Caki2 (cell line): ENCODE results near the gene ITLN1. TPM values are rescaled to one million over a fixed set of nuclear protein-coding genes. Genes with fewer than 3 reads are reported as not detected.
"Not testable (repeated sequence)": the region's sequence is repeated elsewhere in the genome, so short reads cannot be mapped to it uniquely, and the experiment has no call there.

Source experiments
- DNase-seq: peaks from one replicate; pipeline ENCODE4 v3.0.0-alpha.2; 2015; ENCODE audit warnings: low read depth
- in situ Hi-C: cut with HindIII; loops from 2 replicates; pipeline ENCODE4 v1.10.0; 2016; ENCODE audit warnings: low sequenced_read_pairs, low pct_unique_long_range_greater_than_20kb, mixed read lengths
- total RNA-seq: library from RNA; depleted of rRNA; stranded (reverse); fragments of >200 nt; shearing (Covaris generic); gene quantifications from 2 replicates; pipeline ENCODE4 v1.2.3, GENCODE V29; 2014; ENCODE audit warnings: low replicate concordance

The ITLN1 gene
- total RNA-seq, 1 experiment from 2014 or later: not detected

DNA sequence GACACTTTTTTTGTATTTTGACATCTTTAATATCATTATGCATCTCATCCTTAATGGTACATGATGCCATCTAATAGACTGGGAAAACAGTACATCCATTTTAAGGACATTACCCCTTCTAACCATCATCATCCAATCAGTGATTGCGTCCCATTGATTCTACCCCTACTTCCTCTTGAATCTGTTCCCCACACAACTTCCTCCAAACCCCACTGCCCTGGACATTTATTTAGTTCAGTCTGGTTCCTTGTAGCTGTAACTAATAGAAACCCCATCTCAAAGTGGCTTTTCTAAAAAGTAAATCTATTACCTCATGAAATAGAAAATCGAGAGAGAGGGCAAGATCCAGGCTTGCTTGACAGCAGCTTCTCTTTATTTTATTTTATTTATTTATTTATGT is 2.1 kb upstream of the ITLN1 start:
- DNase-seq: no peak
- in situ Hi-C loops: no loop called here

GRCh38 chr1:160884579-160884978 is 401 bp downstream of the ITLN1 start:
- in situ Hi-C loops: no loop called here
- no peak for DNase-seq

GRCh38 chr1:160883581-160884513 is 1.1 kb downstream of the ITLN1 start:
- in situ Hi-C loops: no loop called here
- no peak for DNase-seq

GRCh38 chr1:160882582-160882981 is 2.4 kb downstream of the ITLN1 start:
- in situ Hi-C loops: no loop called here
- no peak for DNase-seq

- DNase-seq, in situ Hi-C loops: not testable (repeated sequence)
Measured at GRCh38 chr1:160881264-160881663, 3.7 kb downstream of the ITLN1 start.

- DNase-seq: no peak
- in situ Hi-C loops: no loop called here
Measured at GRCh38 chr1:160880216-160880615, 4.8 kb downstream of the ITLN1 start.

- in situ Hi-C loops: no loop called here
- DNase-seq: no peak
Measured at GRCh38 chr1:160879056-160879455, 5.9 kb downstream of the ITLN1 start.

DNA sequence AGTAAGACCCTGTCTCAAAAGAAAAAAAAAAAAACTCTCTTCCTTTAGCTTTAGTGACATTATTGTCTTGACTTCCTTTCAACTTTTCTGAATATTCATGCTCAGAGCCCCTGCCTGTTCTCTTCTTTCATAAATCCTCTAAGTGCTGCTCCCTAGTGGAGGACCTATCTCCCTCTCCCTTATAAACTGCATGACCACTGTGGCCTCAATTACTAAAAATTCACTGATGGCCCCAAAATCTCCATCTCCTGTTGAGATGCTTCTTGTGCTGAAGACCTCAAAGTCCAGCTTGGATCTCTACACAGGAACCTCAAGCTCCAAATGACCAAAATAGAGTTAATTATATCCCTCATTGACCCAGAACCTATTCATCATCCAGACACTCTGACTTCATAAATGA is 7.8 kb downstream of the ITLN1 start:
- DNase-seq: no peak
- in situ Hi-C loops: no loop called here

DNA sequence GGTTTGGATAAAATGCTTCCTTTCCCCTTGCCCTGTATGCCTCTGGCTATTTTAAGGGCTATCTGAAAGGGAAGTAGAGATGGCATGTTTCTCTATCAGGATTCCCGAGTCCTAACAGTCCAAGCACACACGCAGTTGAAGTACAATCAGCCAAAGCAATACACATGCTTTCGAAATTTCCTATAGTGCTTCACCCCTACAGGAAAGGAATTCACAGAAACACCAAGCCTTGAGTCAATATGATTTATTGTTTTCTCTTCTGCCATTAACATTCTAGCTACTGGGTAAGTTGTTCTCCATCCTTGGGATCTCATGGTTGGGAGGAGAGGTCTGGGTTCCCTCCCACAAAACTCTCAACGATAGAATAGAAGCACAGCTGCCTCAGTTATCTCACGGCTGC is 8.7 kb downstream of the ITLN1 start:
- DNase-seq: no peak
- in situ Hi-C loops: no loop called here

- DNase-seq, in situ Hi-C loops: not testable (repeated sequence)
Measured at GRCh38 chr1:160875591-160875990, 9.4 kb downstream of the ITLN1 start.

DNA sequence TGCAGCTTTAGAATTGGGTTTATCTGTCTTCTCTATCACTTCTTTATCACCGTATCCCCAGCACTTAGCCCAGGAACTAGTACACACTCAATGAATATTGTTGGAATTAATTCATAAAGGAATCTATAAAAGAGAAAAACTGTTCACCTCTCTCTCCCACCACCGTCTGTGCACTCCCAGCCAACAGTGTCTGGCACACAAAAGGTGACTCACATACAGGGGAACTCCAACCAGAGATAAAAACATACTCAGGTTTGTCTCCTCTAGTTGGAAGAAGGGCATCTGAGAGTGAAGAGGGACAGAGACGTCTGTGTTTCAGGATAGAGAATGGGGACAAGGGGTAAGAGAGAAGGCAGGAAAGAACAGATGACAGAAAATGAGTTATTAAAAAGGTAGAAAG is 10.0 kb downstream of the ITLN1 start:
- DNase-seq: no peak
- in situ Hi-C loops: no loop called here

- DNase-seq: no peak
- in situ Hi-C loops: no loop called here
Measured at GRCh38 chr1:160868141-160868540, 16.8 kb downstream of the ITLN1 start.

GRCh38 chr1:160867651-160868050 is 17.3 kb downstream of the ITLN1 start:
- DNase-seq, in situ Hi-C loops: not testable (repeated sequence)

GRCh38 chr1:160866695-160867260 is 18.2 kb downstream of the ITLN1 start:
- DNase-seq: no peak
- in situ Hi-C loops: no loop called here

DNA sequence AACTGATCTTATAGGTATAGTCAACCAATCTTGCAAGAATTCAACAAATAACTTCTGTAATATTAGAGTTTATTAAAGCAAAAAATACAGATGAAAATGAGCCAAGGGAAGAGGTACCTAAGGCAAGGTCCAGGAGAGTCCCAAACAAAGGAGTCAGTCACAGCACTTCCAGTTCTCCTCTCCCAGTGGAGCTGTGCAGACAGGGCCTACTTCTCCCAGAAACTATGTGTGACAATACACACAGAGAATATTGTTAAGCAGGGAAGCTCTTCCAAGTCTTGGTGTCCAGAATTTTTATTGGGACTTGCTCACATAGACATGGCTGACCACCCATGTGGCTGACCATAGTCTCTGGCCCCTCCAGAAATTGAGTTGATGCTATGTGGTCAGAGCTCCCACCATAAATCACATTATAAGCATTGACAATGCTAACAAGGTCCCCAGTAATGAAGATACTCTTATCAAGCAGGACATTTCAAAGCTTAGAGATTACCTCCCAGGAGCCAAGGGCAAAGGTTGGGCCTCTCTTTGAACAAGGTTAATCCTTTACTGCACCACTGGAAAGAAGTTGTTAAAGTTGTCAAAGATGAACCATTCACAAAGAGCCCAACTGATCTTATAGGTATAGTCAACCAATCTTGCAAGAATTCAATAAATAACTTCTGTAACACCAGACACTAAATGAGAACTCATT is 18.8 kb downstream of the ITLN1 start:
- no peak for DNase-seq
- in situ Hi-C loops: no loop called here

GRCh38 chr1:160865337-160865736 is 19.6 kb downstream of the ITLN1 start:
- DNase-seq: no peak
- in situ Hi-C loops: no loop called here

- in situ Hi-C loops: no loop called here
- no peak for DNase-seq
Measured at GRCh38 chr1:160864173-160864572, 20.8 kb downstream of the ITLN1 start.

- in situ Hi-C loops: no loop called here
- no peak for DNase-seq
Measured at GRCh38 chr1:160863774-160864131, 21.2 kb downstream of the ITLN1 start.

DNA sequence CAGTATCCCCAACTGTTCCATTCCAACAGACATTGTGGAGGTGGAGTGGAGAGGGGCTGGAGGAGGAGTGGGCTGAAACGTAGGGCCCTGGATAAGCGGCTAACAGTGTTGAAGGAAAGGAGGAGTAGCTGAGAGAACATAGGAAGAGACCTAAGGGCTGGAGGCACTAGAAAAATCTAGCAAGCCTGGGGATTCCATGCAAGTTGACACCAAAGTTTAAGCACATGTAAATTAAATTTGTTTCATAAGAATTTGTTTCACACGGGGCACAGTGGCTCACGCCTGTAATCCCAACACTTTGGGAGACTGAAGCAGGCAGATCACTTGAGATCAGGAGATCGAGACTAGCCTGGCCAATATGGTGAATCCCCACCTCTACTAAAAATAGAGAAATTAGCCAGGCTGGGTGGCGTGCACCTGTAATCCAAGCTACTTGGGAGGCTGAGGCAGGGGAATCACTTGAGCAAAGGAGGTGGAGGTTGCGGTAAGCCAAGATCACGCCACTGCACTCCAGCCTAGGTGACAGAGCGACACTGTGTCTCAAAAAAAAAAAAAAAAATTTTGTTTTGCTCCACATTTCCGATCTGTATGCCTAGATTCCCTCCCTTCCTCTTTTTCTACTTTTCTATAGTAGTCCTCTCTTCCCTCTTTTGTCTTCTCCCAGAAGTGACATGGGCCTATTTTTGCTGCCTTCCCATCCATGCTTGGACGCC is 21.8 kb downstream of the ITLN1 start:
- DNase-seq: no peak
- in situ Hi-C loops: no loop called here
